ENCODE results near the gene EPOP. TPM values are rescaled to one million over a fixed set of nuclear protein-coding genes. Genes with fewer than 3 reads are reported as not detected.

The EPOP gene
- total RNA-seq, 1 experiment from 2014 or later, result 12.3 TPM

GRCh38 chr17:38702166-38702915 is 27.6 kb upstream of the EPOP start (continued):
- TF ChIP-seq FOXP1 (CRISPR knock-in tag; IDR thresholded peaks at IDR 0.05; ENCODE audit: borderline replicate concordance) (0 out of 2 replicates have a peak, but pooled peaks have one; percentile 31), ZNF138 (CRISPR knock-in tag; conservative IDR thresholded peaks at IDR 0.05) (no peak), FOXK1 (CRISPR knock-in tag; IDR thresholded peaks at IDR 0.05) (no peak), ARID4B (CRISPR knock-in tag; IDR thresholded peaks at IDR 0.05; ENCODE audit: borderline replicate concordance) (no peak), RORB (CRISPR knock-in tag; IDR thresholded peaks at IDR 0.05) (no peak), ZNF532 (CRISPR knock-in tag; IDR thresholded peaks at IDR 0.05; ENCODE audit: borderline replicate concordance) (no peak), ZBTB43 (CRISPR knock-in tag; IDR thresholded peaks at IDR 0.05) (peak; percentile 50; the same call in 1 of the 2 replicates), TP53 (CRISPR knock-in tag; IDR thresholded peaks at IDR 0.05) (no peak), IRF2 (CRISPR knock-in tag; IDR thresholded peaks at IDR 0.05; ENCODE audit: borderline replicate concordance, low read depth) (no peak), SP1 (CRISPR knock-in tag; conservative IDR thresholded peaks at IDR 0.05) (peak; percentile 46), NR1H2 (CRISPR knock-in tag; IDR thresholded peaks at IDR 0.05) (no peak), ESRRA (CRISPR knock-in tag; IDR thresholded peaks at IDR 0.05; ENCODE audit: borderline replicate concordance) (no peak), NFATC4 (CRISPR knock-in tag; IDR thresholded peaks at IDR 0.05) (no peak)

- ATAC-seq, result peak; percentile 0; the same call in 1 of the 2 replicates
- POLR2A ChIA-PET, result interaction anchor here (0.6 to 0.9 kb wide), 2 partner anchors 18 to 59 kb away, joined by 3 to 6 read pairs; no protein-coding TSS in a partner anchor
- Mint-ChIP-seq H3K4me1 (peaks cover 41% of the 10 kb centered on the region), H3K36me3 (no peaks in the 10 kb centered on the region), H3K27me3 (ENCODE audit: low read depth) (peaks cover 91% of the 10 kb centered on the region), H3K27ac (no peak overlapping the region), H3K4me3 (peak overlapping the region; percentile 71), H3K9me3 (no peaks in the 10 kb centered on the region)
- no peak for TF ChIP-seq ZBTB43 (CRISPR knock-in tag; IDR thresholded peaks at IDR 0.05)
- no peak for TF ChIP-seq MAX (CRISPR knock-in tag; IDR thresholded peaks at IDR 0.05)
- TF ChIP-seq HMGXB4 (CRISPR knock-in tag; IDR thresholded peaks at IDR 0.05), result 0 out of 2 replicates have a peak, but pooled peaks have one; percentile 57
- DNase-seq (ENCODE audit: low spot score), result no peak
- CTCF ChIA-PET, result interaction anchor here (0.6 to 1.0 kb wide), 4 partner anchors 25 to 144 kb away, joined by 3 to 9 read pairs (median 3); no protein-coding TSS in a partner anchor
Observed at GRCh38 chr17:38701504-38702165, 26.9 kb upstream of the EPOP start.
